HG02571 (cell line): ENCODE data around the gene PTPRH.

ENCODE experiments used
- ATAC-seq: cut with Tn5 transposase; IDR thresholded peaks from one replicate; pipeline ENCODE4 v1.9.1; 2021; ENCODE audit warnings: mild to moderate bottlenecking, moderate library complexity; ENCODE audit not compliant: unreplicated experiment

Gene PTPRH

GRCh38 chr19:55134736-55135135 lies 74.6 kb downstream of the PTPRH start:
- no peak for ATAC-seq

GRCh38 chr19:55133639-55134444 lies 75.5 kb downstream of the PTPRH start:
- no peak for ATAC-seq

GRCh38 chr19:55132453-55133129 lies 76.7 kb downstream of the PTPRH start:
- no peak for ATAC-seq

DNA sequence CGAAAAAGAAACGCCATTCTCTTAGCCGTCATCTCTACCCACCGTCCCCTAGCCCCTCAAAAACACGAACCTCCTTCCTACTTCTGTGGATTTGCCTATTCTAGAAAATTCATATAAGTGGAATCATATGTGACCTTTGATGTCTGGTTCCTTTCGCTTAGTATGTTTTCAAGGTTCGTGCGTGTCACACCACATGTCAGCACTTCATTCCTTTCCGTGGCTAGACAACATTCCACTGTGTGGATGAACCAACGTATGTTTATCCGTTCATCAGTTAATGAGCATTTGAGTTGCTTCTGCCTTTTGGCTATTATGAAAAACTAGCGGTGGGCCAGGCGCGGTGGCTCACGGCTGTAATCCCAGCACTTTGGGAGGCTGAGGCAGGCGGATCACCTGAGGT lies 77.9 kb downstream of the PTPRH start:
- ATAC-seq = no peak
